ENCODE results near the gene IQGAP1.

Gene IQGAP1

GRCh38 chr15:90352107-90352893 lies 35.7 kb upstream of the IQGAP1 start, which contains the start of gene ZNF774 (continued):
- TF ChIP-seq PRDM10 (tag by site-specific recombination; IDR thresholded peaks at IDR 0.05) (peak; percentile 40), ZNF24 (tag by site-specific recombination; IDR thresholded peaks at IDR 0.05) (peak; percentile 39; the same call in 1 of the 2 replicates), ZBTB44 (tag by site-specific recombination; IDR thresholded peaks at IDR 0.05) (no peak), ZNF629 (tag by site-specific recombination; IDR thresholded peaks at IDR 0.05) (0 out of 2 replicates have a peak, but pooled peaks have one; percentile 6), KLF9 (tag by site-specific recombination; IDR thresholded peaks at IDR 0.05; ENCODE audit: low read depth) (peak; percentile 91), ZBTB48 (tag by site-specific recombination; IDR thresholded peaks at IDR 0.05) (peak; percentile 51; the same call in 1 of the 2 replicates), KLF7 (tag by site-specific recombination; IDR thresholded peaks at IDR 0.05; ENCODE audit: borderline replicate concordance) (peak; percentile 32; the same call in 1 of the 2 replicates), KLF8 (tag by site-specific recombination; IDR thresholded peaks at IDR 0.05) (peak; percentile 81), ZNF488 (tag by site-specific recombination; IDR thresholded peaks at IDR 0.05) (no peak), GLIS1 (tag by site-specific recombination; IDR thresholded peaks at IDR 0.05) (peak; percentile 63), ZNF561 (tag by site-specific recombination; IDR thresholded peaks at IDR 0.05; ENCODE audit: borderline replicate concordance) (0 out of 2 replicates have a peak, but pooled peaks have one; percentile 65), ZNF426 (tag by site-specific recombination; IDR thresholded peaks at IDR 0.05) (no peak), ZEB2 (tag by site-specific recombination; IDR thresholded peaks at IDR 0.05) (peak; percentile 79; the same call in 1 of the 2 replicates), ZNF394 (tag by site-specific recombination; IDR thresholded peaks at IDR 0.05; ENCODE audit: borderline replicate concordance) (peak; percentile 22; the same call in 1 of the 2 replicates), ZBTB20 (tag by site-specific recombination; IDR thresholded peaks at IDR 0.05) (peak; percentile 93), WT1 (tag by site-specific recombination; IDR thresholded peaks at IDR 0.05) (peak; percentile 32; the same call in 1 of the 2 replicates), ZNF2 (tag by site-specific recombination; IDR thresholded peaks at IDR 0.05) (peak; percentile 19; the same call in 1 of the 2 replicates), PRDM6 (tag by site-specific recombination; IDR thresholded peaks at IDR 0.05) (no peak), ZNF621 (tag by site-specific recombination; IDR thresholded peaks at IDR 0.05) (no peak), KLF17 (tag by site-specific recombination; IDR thresholded peaks at IDR 0.05) (peak; percentile 67), GLIS2 (tag by site-specific recombination; IDR thresholded peaks at IDR 0.05) (peak; percentile 72), ZNF19 (tag by site-specific recombination; IDR thresholded peaks at IDR 0.05; ENCODE audit: low read depth) (no peak), ZNF529 (tag by site-specific recombination; IDR thresholded peaks at IDR 0.05; ENCODE audit: insufficient replicate concordance) (no peak), SP3 (tag by site-specific recombination; IDR thresholded peaks at IDR 0.05) (peak; percentile 78), ZSCAN5A (tag by site-specific recombination; IDR thresholded peaks at IDR 0.05) (peak; percentile 44; the same call in 1 of the 2 replicates)

Measured in HEK293 (cell line).